HFF-Myc (cell line): Measurements from ENCODE around the gene ZNF846.
"Not testable (repeated sequence)": the region's sequence is repeated elsewhere in the genome, so short reads cannot be mapped to it uniquely, and the experiment has no call there.

Source experiments
- DNase-seq: peaks from one replicate; pipeline ENCODE4 v3.0.0-alpha.2; 2011; ENCODE audit warnings: low read depth; ENCODE audit errors: extremely low read depth
- H3K4me3 ChIP-seq: replicated peaks from 2 replicates; pipeline ENCODE4 v1.5.1; 2011; ENCODE audit warnings: low read depth, mild to moderate bottlenecking, control low read depth, low read length
- CTCF ChIP-seq: IDR thresholded peaks from 2 replicates; pipeline ENCODE4 v1.5.1; 2012; ENCODE audit warnings: mild to moderate bottlenecking, low read depth, low read length, control low read depth; ENCODE audit errors: missing control alignments

Gene ZNF846

GRCh38 chr19:9789066-9789465 is 20.5 kb upstream of the ZNF846 start:
- DNase-seq: no peak
- TF ChIP-seq CTCF: no peak
- no peak overlapping the region for H3K4me3 ChIP-seq

- DNase-seq: not testable (repeated sequence)
Observed at GRCh38 chr19:9788604-9789003, 20.1 kb upstream of the ZNF846 start.

GRCh38 chr19:9786819-9787218 is 18.3 kb upstream of the ZNF846 start:
- no peak for DNase-seq
- no peak for TF ChIP-seq CTCF
- no peak overlapping the region; the same call in 1 of the 2 replicates for H3K4me3 ChIP-seq

More at GRCh38 chr19:9788604-9789003, 20.1 kb upstream of the ZNF846 start:
- not testable (repeated sequence) for H3K4me3 ChIP-seq

- H3K4me3 ChIP-seq: peak overlapping the region; percentile 58
- no peak for DNase-seq
- no peak for TF ChIP-seq CTCF
Observed at GRCh38 chr19:9786342-9786741, 17.8 kb upstream of the ZNF846 start.

GRCh38 chr19:9785367-9786331 is 17.1 kb upstream of the ZNF846 start:
- TF ChIP-seq CTCF: no peak
- peak; percentile 56 for DNase-seq
- H3K4me3 ChIP-seq: peak overlapping the region; percentile 58

GRCh38 chr19:9784163-9784496 is 15.6 kb upstream of the ZNF846 start:
- not testable (repeated sequence) for DNase-seq, H3K4me3 ChIP-seq

- no peak for DNase-seq
- no peak for TF ChIP-seq CTCF
- H3K4me3 ChIP-seq: no peak overlapping the region
Observed at GRCh38 chr19:9782338-9782737, 13.8 kb upstream of the ZNF846 start.
